IMR-90 (cell line): ENCODE measurements around the gene SUGCT. TPM values are rescaled to one million over a fixed set of nuclear protein-coding genes. Genes with fewer than 3 reads are reported as not detected.

Experiments used
- ATAC-seq: fragments of 200-7000 bp; cut with Tn5 transposase; 2 replicates; pipeline ENCODE4 v1.9.1; 2020; ENCODE audit warnings: low read depth, mild to moderate bottlenecking, moderate library complexity
- BruUV-seq: library from RNA; stranded (reverse); fragments of 400-500 nt; replicated peaks from 2 replicates; lab custom pipeline; 2021; lab: Mats Ljungman, UMichigan
- CTCF ChIA-PET: fragments of 300-600 bp; formaldehyde crosslinking; extraction: SDS; loops from one replicate; lab custom pipeline; 2021; ENCODE audit warnings: antibody characterized with exemption; lab: Yijun Ruan, JAX
- POLR2A ChIA-PET: fragments of 300-600 bp; sonication (Branson Sonifier 250); formaldehyde crosslinking; loops from one replicate; lab custom pipeline; 2022; ENCODE audit warnings: antibody characterized with exemption; ENCODE audit not compliant: unreplicated experiment; lab: Charles Lee
- DNase-seq: peaks from one replicate; pipeline ENCODE4 v3.0.0; 2013
- H2AFZ ChIP-seq: replicated peaks from 2 replicates; pipeline ENCODE3; 2013; ENCODE audit warnings: low read length, mild to moderate bottlenecking; ENCODE audit not compliant: poor library complexity
- H2AK5ac ChIP-seq: 2 replicates; pipeline ENCODE4 v1.6.1; 2013; ENCODE audit warnings: low read depth, low read length, inconsistent platforms
- H2AK9ac ChIP-seq: replicated peaks from 2 replicates; pipeline ENCODE3; 2013; ENCODE audit warnings: mild to moderate bottlenecking, low read depth, low read length, moderate library complexity; ENCODE audit not compliant: poor library complexity
- H2BK120ac ChIP-seq: 2 replicates; pipeline ENCODE4 v1.6.1; 2013; ENCODE audit warnings: low read depth, low read length, inconsistent platforms
- H2BK15ac ChIP-seq: 3 replicates; pipeline ENCODE4 v1.6.1; 2013; ENCODE audit warnings: low read depth, low read length, inconsistent platforms
- H2BK20ac ChIP-seq: 2 replicates; pipeline ENCODE4 v1.6.1; 2013; ENCODE audit warnings: low read depth, mild to moderate bottlenecking, inconsistent platforms, low read length, moderate library complexity
- H2BK5ac ChIP-seq: 2 replicates; pipeline ENCODE4 v1.6.1; 2013; ENCODE audit warnings: mild to moderate bottlenecking, low read depth, low read length, inconsistent platforms; ENCODE audit not compliant: poor library complexity, severe bottlenecking
- H3K14ac ChIP-seq: replicated peaks from 2 replicates; pipeline ENCODE4 v1.6.1; 2013; ENCODE audit warnings: low read depth, low read length, inconsistent platforms
- H3K18ac ChIP-seq: 2 replicates; pipeline ENCODE4 v1.6.1; 2013; ENCODE audit warnings: low read depth, low read length, control low read depth
- H3K23ac ChIP-seq: 2 replicates; pipeline ENCODE4 v1.6.1; 2013; ENCODE audit warnings: low read depth, low read length, inconsistent platforms
- H3K27ac ChIP-seq: 2 replicates; pipeline ENCODE4 v1.5.1; 2013; ENCODE audit warnings: mild to moderate bottlenecking, control low read depth, low read length; ENCODE audit not compliant: insufficient read depth
- H3K27me3 ChIP-seq: 2 replicates; pipeline ENCODE4 v1.6.1; 2013; ENCODE audit warnings: low read length; ENCODE audit not compliant: control insufficient read depth, insufficient read depth
- H3K36me3 ChIP-seq: 2 replicates; pipeline ENCODE4 v1.6.1; 2013; ENCODE audit warnings: low read length, mixed read lengths; ENCODE audit not compliant: control insufficient read depth, insufficient read depth
- H3K4ac ChIP-seq: 2 replicates; pipeline ENCODE4 v1.6.1; 2013; ENCODE audit warnings: low read depth, low read length, inconsistent platforms
- H3K4me1 ChIP-seq: 2 replicates; pipeline ENCODE4 v1.6.1; 2013; ENCODE audit warnings: low read length, mixed read lengths; ENCODE audit not compliant: control insufficient read depth, insufficient read depth
- H3K4me2 ChIP-seq: 2 replicates; pipeline ENCODE4 v1.6.1; 2013; ENCODE audit warnings: low read depth, mild to moderate bottlenecking, control low read depth, low read length, moderate library complexity
- H3K4me3 ChIP-seq: 2 replicates; pipeline ENCODE4 v1.5.1; 2013; ENCODE audit warnings: low read depth, mild to moderate bottlenecking, control low read depth, low read length, moderate library complexity; ENCODE audit not compliant: insufficient read depth
- H3K56ac ChIP-seq: 2 replicates; pipeline ENCODE4 v1.6.1; 2013; ENCODE audit warnings: low read length, inconsistent platforms; ENCODE audit not compliant: insufficient read depth; ENCODE audit errors: extremely low read depth
- H3K79me1 ChIP-seq, 2 experiments: 2 replicates each; pipeline ENCODE4 v1.6.1; 2013; ENCODE audit warnings: low read length in 2 of 2, inconsistent platforms in 1 of 2, low read depth in 1 of 2
- H3K9ac ChIP-seq: 2 replicates; pipeline ENCODE4 v1.6.1; 2013; ENCODE audit warnings: low read depth, low read length, control low read depth
- H3K9me1 ChIP-seq: 2 replicates; pipeline ENCODE4 v1.6.1; 2013; ENCODE audit warnings: low read length, inconsistent platforms; ENCODE audit not compliant: insufficient read depth
- H3K9me3 ChIP-seq: 2 replicates; pipeline ENCODE4 v1.6.1; 2013; ENCODE audit warnings: low read length; ENCODE audit not compliant: control insufficient read depth, insufficient read depth
- H4K20me1 ChIP-seq: 2 replicates; pipeline ENCODE4 v1.6.1; 2013; ENCODE audit warnings: low read length, inconsistent platforms; ENCODE audit not compliant: insufficient read depth
- H4K5ac ChIP-seq: 2 replicates; pipeline ENCODE4 v1.6.1; 2013; ENCODE audit warnings: mild to moderate bottlenecking, low read depth, low read length, control low read depth
- H4K8ac ChIP-seq, 2 experiments: 2 replicates each; pipeline ENCODE4 v1.6.1; 2013; ENCODE audit warnings: low read depth in 2 of 2, low read length in 2 of 2, control low read depth in 1 of 2, inconsistent platforms in 1 of 2
- H4K91ac ChIP-seq: 2 replicates; pipeline ENCODE4 v1.6.1; 2013; ENCODE audit warnings: low read depth, low read length, inconsistent platforms; ENCODE audit not compliant: insufficient read depth
- POLR2A ChIP-seq: IDR thresholded peaks from 2 replicates; pipeline ENCODE4 v1.6.1; 2012; ENCODE audit warnings: mild to moderate bottlenecking, low read depth, low read length
- RAD21 ChIP-seq: IDR thresholded peaks from 2 replicates; pipeline ENCODE4 v1.6.1; 2012; ENCODE audit warnings: low read length, improper control_type of control experiment
- WGBS, 2 experiments: methylation state at CpG; one replicate each; pipeline versions ENCODE4 v1.1.5 to v1.1.7; 2013; ENCODE audit warnings: missing lambda C conversion rate in 2 of 2; ENCODE audit not compliant: insufficient read length in 1 of 2; ENCODE audit errors: extremely low coverage in 2 of 2; 5-methylcytosine and 5-hydroxymethylcytosine counted together
- dilution Hi-C: fragments of 300-500 bp; cut with HindIII; formaldehyde crosslinking; loops from one replicate; pipeline ENCODE4 v1.14.3; 2018; ENCODE audit warnings: low sequenced_read_pairs; ENCODE audit not compliant: unreplicated experiment
- in situ Hi-C: fragments of 300-500 bp; cut with MboI; formaldehyde crosslinking; loops from 3 replicates; pipeline ENCODE4 v1.14.3; 2019; ENCODE audit warnings: low sequenced_read_pairs, inconsistent platforms, mixed read lengths
- intact Hi-C: fragments of 100-400 bp; cut with micrococcal nuclease; formaldehyde crosslinking; loops from 2 replicates; pipeline ENCODE4 v1.10.0; 2022
- polyA plus RNA-seq, 3 experiments: library from polyadenylated mRNA; depleted of rRNA; stranded (reverse); fragments of >200 nt; gene quantifications; 2 replicates each; pipeline ENCODE4 v1.2.3, GENCODE V29; 2012; ENCODE audit warnings: low replicate concordance in 1 of 3
- total RNA-seq: library from RNA; depleted of rRNA; stranded (reverse); fragments of >200 nt; gene quantifications from 2 replicates; pipeline ENCODE4 v1.2.3, GENCODE V29; 2012
- TF ChIP-seq, protein P1 (sequence below): conservative IDR thresholded peaks from 2 replicates; pipeline ENCODE4 v1.5.1; 2012; ENCODE audit warnings: mild to moderate bottlenecking, low read depth, low read length, improper control_type of control experiment

The SUGCT gene
- total and polyA plus RNA-seq, 2 of the 4 experiments (the other 2 are of a cell fraction) = 5.9 to 8.3 TPM

GRCh38 chr7:40680657-40681056 lies 545.9 kb downstream of the SUGCT start:
- TF ChIP-seq, protein P1, sequence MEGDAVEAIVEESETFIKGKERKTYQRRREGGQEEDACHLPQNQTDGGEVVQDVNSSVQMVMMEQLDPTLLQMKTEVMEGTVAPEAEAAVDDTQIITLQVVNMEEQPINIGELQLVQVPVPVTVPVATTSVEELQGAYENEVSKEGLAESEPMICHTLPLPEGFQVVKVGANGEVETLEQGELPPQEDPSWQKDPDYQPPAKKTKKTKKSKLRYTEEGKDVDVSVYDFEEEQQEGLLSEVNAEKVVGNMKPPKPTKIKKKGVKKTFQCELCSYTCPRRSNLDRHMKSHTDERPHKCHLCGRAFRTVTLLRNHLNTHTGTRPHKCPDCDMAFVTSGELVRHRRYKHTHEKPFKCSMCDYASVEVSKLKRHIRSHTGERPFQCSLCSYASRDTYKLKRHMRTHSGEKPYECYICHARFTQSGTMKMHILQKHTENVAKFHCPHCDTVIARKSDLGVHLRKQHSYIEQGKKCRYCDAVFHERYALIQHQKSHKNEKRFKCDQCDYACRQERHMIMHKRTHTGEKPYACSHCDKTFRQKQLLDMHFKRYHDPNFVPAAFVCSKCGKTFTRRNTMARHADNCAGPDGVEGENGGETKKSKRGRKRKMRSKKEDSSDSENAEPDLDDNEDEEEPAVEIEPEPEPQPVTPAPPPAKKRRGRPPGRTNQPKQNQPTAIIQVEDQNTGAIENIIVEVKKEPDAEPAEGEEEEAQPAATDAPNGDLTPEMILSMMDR = peak; percentile 36
- no peak for TF ChIP-seq POLR2A
- peak; percentile 14; the same call in 1 of the 2 replicates for TF ChIP-seq RAD21
- Histone ChIP-seq H3K79me1 (no peaks in the 10 kb centered on the region), H3K14ac (no peak overlapping the region), H4K8ac (no peak overlapping the region), H2AFZ (no peak overlapping the region), H2BK5ac (no peak overlapping the region), H3K23ac (no peak overlapping the region), H3K9me3 (peaks cover 2% of the 10 kb centered on the region; the same call in 1 of the 2 replicates), H2BK15ac (no peak overlapping the region), H3K4ac (no peak overlapping the region), H4K5ac (no peak overlapping the region), H2AK5ac (no peak overlapping the region), H3K4me1 (peaks cover 5% of the 10 kb centered on the region; the same call in 1 of the 2 replicates), H4K20me1 (no peaks in the 10 kb centered on the region), H4K91ac (no peak overlapping the region), H3K9ac (no peak overlapping the region), H3K27me3 (no peaks in the 10 kb centered on the region), H2BK20ac (no peak overlapping the region), H3K27ac (no peak overlapping the region), H3K4me3 (no peak overlapping the region), H3K36me3 (no peaks in the 10 kb centered on the region), H3K18ac (no peak overlapping the region), H3K56ac (no peak overlapping the region), H3K9me1 (no peaks in the 10 kb centered on the region), H2AK9ac (no peak overlapping the region), H2BK120ac (no peak overlapping the region), H3K4me2 (no peak overlapping the region)
- in situ Hi-C loops = no loop called here
- intact Hi-C loops = no loop called here
- POLR2A ChIA-PET = no interaction called here
- dilution Hi-C loops = no loop called here
- no CpG with 5 or more reads among the region's 1 CpG for WGBS, 2 experiments
- DNase-seq (no peak), ATAC-seq (no peak)
- no TSS peak for BruUV-seq
- CTCF ChIA-PET = no interaction called here
